Fibroblast of pulmonary artery (primary cell): ENCODE data around the gene LDB2.

ENCODE experiments used
- DNase-seq: peaks from one replicate; pipeline ENCODE4 v3.0.0-alpha.2; 2010; ENCODE audit warnings: low read depth
- H3K4me3 ChIP-seq: replicated peaks from 2 replicates; pipeline ENCODE4 v1.5.1; 2011; ENCODE audit warnings: low read depth, mild to moderate bottlenecking, control low read depth, low read length, moderate library complexity
- CTCF ChIP-seq: IDR thresholded peaks from 2 replicates; pipeline ENCODE4 v1.5.1; 2011; ENCODE audit warnings: mild to moderate bottlenecking, control low read depth, low read length, inconsistent platforms; ENCODE audit errors: missing control alignments

LDB2 gene

GRCh38 chr4:16745009-16745635 is 153.3 kb downstream of the LDB2 start:
- peak; percentile 73 for DNase-seq
- TF ChIP-seq CTCF, result no peak
- no peak overlapping the region for H3K4me3 ChIP-seq

DNA sequence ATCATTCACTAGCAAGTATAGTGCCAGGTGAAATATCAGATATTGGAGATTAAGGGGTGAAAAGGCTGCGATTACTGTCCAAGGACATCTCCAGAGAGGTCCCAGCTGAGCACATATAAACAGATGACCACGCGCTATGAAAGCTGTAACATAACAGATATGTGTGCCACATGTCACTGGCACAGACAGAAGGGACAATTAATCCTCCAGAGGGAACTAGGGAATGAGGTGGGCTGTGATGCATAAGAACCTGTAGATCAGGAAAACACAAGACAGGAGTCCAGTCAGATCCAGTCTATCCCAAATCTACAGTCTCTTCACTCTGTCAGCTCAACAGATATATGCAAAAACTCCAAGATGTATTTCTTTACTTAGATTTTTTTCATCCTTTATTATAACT is 157.2 kb downstream of the LDB2 start:
- DNase-seq, result no peak
- H3K4me3 ChIP-seq, result no peak overlapping the region
- no peak for TF ChIP-seq CTCF

GRCh38 chr4:16739997-16740624 is 158.3 kb downstream of the LDB2 start:
- no peak for TF ChIP-seq CTCF
- DNase-seq, result no peak
- no peak overlapping the region for H3K4me3 ChIP-seq

GRCh38 chr4:16738558-16738957 is 159.9 kb downstream of the LDB2 start:
- no peak for DNase-seq
- no peak overlapping the region for H3K4me3 ChIP-seq
- TF ChIP-seq CTCF, result no peak

DNA sequence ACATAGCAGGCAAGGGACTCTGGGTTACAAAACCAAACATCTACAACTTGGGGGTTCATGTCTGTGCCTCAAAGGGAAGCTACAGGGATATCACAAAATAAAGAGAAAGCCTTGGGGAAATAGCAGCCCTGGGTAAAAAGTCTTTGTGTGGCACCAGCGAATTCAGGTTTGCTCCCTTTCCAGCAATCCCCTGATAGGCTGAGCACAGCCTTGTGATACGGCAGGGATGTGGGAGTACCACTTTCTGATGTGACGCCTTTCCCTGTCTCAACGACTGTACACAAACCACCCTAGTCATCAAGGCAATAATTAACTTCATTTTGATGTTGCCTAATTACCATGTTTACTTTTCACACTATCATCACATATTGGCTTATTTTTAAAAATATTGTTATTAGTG is 164.9 kb downstream of the LDB2 start:
- TF ChIP-seq CTCF, result no peak
- no peak overlapping the region for H3K4me3 ChIP-seq
- DNase-seq, result no peak

DNA sequence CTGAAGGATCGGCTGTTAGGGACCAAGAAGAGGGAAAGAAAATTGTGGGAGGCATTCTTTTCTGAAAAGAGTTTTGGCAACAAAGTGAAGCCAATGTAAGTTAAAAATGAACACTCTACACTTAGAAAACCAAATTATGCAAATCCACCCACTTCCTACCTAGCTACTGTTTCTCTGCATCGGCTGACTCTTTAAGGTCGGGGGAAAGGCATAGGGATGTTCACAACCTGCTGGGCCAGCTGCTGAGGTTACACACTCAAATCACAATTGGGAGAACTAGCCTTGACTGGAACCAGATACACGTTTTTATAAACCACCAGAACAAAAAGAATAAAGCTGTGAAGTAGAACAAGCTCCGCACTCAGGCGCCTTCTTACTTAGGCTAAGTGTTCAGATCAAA is 165.7 kb downstream of the LDB2 start:
- TF ChIP-seq CTCF, result no peak
- no peak for DNase-seq
- no peak overlapping the region for H3K4me3 ChIP-seq
